ENCODE measurements around the gene IGLON5.

Gene IGLON5

DNA sequence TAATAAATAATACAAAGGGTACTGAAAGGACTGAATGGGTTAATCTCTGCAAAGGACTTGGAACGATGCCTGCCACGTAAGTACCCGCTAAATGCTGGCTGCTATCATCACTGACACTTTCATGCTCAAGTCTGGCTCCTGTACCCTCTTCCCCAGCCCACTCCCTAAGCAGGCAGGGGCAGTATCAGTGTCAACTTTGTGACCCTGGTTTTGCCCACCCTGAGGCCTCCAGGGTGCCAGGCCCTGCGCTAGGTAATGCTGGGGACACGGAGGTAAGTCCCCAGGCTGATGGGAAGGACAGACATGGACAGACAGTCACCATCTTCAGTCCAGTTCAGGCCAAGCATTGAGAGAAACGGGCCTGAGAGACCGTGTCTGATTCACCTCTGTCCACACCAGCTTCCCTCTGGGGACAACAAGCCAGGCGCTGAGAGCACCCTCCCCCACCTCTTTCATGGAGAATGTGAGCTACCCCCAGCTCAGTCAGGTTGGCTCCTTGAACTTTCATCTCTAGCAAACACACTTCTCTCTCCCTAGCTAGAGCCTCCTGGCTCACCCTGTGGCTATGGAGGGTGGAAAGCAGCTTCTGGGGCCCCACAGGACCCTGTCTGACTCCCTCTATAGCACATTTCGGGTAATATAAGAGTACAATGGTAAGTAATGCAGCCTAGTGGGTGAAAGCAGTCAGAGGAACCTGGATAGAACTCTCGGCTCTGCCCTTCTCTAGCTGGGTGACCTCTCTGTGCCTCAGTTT is 53.9 kb downstream of the IGLON5 start:
- DNase-seq (ENCODE audit: low read depth), result peak; percentile 34

DNA sequence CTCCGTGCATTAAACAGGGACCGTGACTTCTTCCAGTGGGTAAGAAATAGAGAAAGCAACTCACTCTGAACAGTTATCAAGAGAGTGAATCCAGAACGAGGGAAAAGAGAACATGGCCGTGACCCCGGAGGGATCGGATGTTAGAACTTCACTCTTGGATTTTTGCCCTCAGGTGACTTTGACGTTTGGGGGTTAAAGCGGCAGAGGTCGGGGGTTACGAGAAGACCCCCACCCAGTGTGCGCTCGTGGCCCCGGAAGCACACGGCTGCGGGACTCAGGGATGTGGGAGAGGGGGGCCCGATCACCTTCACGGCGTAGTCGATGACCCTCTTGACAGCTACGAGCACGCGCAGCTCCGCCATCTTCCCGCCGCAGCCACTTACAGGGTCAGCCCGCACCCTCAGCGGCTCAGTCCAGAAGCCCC is 54.5 kb downstream of the IGLON5 start, which contains the start of gene ETFB:
TSS of gene ETFB (minus strand) at position 424 of the 424 bp plus-strand sequence. CDS start at position 362, 62 bp downstream.
- DNase-seq (ENCODE audit: low read depth), result no peak

DNA sequence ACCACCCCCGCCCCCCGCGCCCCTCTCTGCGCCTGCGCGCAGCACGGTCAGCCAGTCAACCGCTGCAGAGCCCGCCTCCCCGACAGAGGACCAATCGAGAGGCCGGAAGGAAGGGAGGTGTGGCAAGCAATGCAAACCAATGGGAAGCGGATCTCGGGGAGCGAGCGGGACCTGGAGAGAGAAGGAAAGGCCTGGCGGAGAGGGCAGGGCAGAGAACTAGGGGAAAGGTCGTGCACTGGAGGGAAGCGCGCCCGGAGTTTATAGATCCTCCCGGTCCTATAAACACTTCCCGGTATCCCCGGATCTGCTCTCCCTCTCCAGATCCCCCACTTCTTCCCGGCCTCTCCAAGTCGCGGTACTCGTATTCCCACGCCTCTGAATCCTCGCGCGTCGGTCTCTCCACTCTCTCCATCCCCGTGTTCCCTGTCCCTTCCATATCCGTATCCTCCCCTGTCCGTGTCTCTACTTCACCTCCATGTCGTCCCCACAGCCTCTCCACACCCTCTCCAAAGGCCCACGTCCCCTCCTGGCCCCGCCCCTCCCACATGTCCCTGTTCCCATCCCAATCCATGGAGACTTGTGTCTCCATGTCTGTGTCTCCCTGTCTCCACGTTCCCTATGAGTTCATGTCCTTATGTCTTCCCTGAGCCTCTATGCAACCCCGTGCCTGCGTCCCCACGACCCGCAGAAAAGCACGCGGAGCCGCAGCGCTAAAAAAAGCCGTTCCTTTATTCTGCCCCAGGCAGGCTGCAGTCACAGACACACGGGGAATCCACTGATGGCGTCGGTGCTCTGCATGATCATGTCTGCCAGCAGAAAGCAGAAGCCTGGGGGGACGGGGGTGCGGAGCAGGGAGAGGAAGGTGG is 55.2 kb downstream of the IGLON5 start:
- DNase-seq (ENCODE audit: low read depth), result peak; percentile 97

GRCh38 chr19:51367255-51367564 is 55.8 kb downstream of the IGLON5 start:
- no peak for DNase-seq (ENCODE audit: low read depth)

DNA sequence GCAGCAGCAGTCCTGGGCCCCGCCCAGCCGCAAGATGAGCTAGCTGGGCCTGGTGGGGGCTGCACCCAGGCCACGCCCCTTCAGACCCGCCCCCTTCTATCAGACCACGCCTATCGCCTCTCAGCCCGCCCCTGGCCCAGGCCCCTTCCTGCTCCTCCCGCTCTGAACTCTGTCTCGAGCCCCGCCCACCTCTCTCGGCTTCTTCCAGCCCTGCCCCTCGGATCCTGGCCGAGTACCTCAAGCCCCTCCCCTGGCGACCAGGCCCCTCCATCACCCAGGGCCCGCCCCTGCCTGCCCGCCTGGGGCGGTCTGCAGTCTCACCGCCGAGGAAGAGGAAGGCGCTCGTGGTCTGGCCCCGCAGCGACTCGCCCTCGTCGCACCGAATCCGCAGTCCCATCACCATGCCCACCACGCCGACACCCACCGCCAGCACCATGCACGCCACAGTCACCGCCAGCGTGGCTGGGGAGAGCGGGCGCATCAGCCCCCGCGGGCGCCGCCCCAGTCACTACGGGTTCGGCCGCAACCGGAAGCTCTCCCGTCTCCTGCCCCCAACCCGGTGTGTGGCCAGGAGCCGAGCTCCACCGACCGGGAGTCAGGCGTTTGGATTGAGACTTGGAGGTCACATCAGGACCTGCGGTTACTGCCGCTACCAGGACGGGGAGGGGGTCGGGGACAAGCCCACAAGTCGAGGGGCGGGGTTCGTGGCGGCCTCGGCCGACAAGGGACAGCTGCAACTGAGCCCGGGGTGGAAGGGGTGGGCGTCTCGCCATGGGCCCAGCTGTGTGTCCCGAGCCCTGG is 56.3 kb downstream of the IGLON5 start:
- peak; percentile 100 for DNase-seq (ENCODE audit: low read depth)

- DNase-seq (ENCODE audit: low read depth), result peak; percentile 48
These were observed 57.2 kb downstream of the IGLON5 start, which contains the start of gene CLDND2 for GRCh38 chr19:51368366-51369282. Gene CLDND2 (minus strand): TSS chr19:51369003. CDS start chr19:51368577, 426 bp downstream.

GRCh38 chr19:51370230-51370629 is 58.8 kb downstream of the IGLON5 start:
- DNase-seq (ENCODE audit: low read depth), result no peak

GRCh38 chr19:51371186-51371690 is 59.8 kb downstream of the IGLON5 start:
- no peak for DNase-seq (ENCODE audit: low read depth)

DNA sequence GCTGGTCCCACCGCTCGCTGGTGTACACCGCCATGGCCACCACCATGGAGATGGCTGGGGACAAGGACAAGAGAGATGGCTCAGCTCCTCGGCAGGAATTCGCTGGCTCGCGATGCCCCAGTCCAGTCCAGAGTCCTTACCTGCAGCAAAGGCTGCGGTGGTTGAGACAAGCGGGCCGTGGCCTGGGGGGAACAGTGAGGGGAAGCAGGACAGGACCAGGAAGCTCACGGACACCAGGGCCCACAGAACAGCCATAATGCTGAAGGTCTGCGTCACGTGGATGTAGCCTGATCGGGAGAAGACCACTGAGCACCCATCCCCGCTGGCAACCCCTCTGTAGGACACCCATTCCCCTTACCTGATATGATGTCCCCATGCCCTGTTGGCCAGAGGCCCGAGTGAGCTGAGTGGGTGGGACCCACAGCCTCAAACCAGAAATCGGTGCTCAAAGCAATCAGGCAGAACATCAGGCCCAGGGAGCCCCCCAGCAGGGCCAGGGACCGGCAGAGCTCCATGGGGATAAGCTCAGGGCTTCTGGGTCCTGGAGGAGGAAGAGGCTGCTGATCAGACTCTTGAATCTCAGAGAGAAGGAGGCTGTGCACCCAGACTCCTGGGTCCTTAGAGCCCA is 60.7 kb downstream of the IGLON5 start:
- no peak for DNase-seq (ENCODE audit: low read depth)

GRCh38 chr19:51372649-51373504 is 61.4 kb downstream of the IGLON5 start, which contains the start of gene NKG7:
Gene NKG7 (minus strand): TSS chr19:51372654. CDS start chr19:51372535, 119 bp downstream.
- peak; percentile 92 for DNase-seq (ENCODE audit: low read depth)

- no peak for DNase-seq (ENCODE audit: low read depth)
These were observed 64.2 kb downstream of the IGLON5 start for GRCh38 chr19:51375504-51376221.

DNA sequence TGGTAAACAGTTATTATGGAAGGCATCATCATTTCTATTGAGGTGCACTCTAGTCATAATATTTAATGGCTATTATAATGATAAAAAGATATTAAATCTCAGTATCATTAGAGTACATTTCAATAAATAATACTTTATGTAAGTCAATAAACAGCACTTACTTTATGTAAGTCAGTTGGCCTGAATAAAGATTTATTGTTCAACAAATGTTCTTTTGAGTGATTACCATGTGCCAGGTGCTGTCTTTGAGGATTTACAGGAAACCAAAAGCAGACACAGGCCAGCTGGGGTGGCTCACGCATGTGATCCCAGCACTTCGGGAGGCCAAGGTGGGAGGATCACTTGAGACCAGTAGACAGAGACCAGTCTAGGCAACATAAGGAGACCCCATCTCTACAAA is 66.0 kb downstream of the IGLON5 start:
- no peak for DNase-seq (ENCODE audit: low read depth)

DNA sequence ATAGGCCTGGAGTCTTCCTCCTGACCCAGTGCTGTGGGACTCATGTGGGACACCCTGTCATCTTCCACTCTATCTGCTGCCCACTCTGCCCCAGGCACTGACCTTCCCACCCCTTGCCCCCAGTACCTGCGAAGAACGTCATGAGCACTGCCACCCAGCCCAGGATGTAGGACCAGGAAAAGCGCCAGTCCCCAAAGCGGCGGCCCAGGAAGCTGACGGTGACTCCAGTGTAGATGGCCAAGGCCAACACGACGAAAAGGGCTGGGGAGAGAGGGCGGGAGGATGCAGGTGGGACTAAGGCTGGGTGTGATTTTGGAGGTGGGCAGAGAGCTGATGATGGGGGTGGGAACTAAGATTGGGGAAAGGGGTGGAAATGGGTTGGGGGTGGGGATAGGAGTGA is 68.9 kb downstream of the IGLON5 start:
- DNase-seq (ENCODE audit: low read depth), result no peak
